Bronchial epithelial cell (primary cell): ENCODE measurements around the gene STX12. TPM values are rescaled to one million over a fixed set of nuclear protein-coding genes. Genes with fewer than 3 reads are reported as not detected.
"Not testable (repeated sequence)": the region's sequence is repeated elsewhere in the genome, so short reads cannot be mapped to it uniquely, and the experiment has no call there.

Experiments used
- DNase-seq: peaks from one replicate; pipeline ENCODE4 v3.0.0-alpha.2; 2010; ENCODE audit warnings: low read depth
- FAIRE-seq: peaks from 2 replicates; lab custom pipeline; 2011; peaks lifted over from hg19 to GRCh38; lab: Jason Lieb, UNC
- H3K27me3 ChIP-seq: 2 replicates; pipeline ENCODE4 v1.5.1; 2011; ENCODE audit warnings: low read length; ENCODE audit not compliant: control insufficient read depth, insufficient read depth
- H3K36me3 ChIP-seq: 2 replicates; pipeline ENCODE4 v1.5.1; 2011; ENCODE audit warnings: low read length; ENCODE audit not compliant: control insufficient read depth, insufficient read depth
- H3K4me3 ChIP-seq: 2 replicates; pipeline ENCODE4 v1.5.1; 2011; ENCODE audit warnings: mild to moderate bottlenecking, low read depth, low read length, control low read depth
- total RNA-seq: library from RNA; depleted of rRNA; stranded (reverse); fragments of >200 nt; gene quantifications from 2 replicates; pipeline ENCODE4 v1.2.1, GENCODE V29; 2014
- TF ChIP-seq, protein P1 (sequence below): IDR thresholded peaks from 2 replicates; pipeline ENCODE4 v1.5.1; 2011; ENCODE audit warnings: mild to moderate bottlenecking, moderate library complexity, low read length, control low read depth, inconsistent platforms; ENCODE audit not compliant: insufficient read depth, severe bottlenecking

The STX12 gene
- total RNA-seq, 1 donor from 2014 or later, result 29.7 TPM

DNA sequence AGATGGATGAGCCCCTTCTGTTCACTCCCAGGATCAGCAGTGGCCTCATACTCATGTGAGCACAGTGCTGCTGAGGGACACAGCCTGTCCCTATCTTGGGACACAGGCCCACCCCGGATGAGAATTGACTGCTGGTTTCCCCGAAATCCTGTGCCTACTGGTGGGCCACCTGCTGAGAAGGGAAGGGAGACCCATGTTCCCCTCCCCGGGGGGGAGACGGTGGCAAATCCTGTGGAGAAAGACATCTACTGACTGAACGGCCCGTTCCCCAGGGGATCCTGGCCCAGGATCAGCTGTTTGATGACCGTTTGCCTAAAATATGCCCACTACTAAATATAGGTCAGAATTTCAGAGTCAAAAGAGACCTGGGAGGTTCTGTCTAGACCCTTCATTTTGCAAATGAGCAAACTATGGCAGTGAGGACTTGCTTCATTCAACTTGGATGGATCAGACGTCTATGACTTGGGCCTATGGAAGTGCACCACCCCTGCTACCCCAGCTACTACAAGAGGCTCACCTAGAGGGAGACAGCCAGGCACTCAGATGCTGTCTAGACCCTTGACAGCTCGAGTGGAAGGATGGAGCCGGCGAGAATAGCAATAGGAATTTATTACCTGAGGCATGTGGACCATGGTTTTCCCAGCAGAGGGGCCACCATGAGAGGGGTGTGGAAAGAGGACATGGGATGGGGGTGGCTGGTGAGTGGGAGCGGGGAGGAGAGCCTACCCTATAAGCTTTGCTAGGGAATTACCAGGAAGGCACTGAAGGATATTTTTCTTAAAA, 83.7 kb downstream of the STX12 start:
- Histone ChIP-seq H3K4me3 (no peak overlapping the region), H3K36me3 (no peaks in the 10 kb centered on the region), H3K27me3 (no peaks in the 10 kb centered on the region)
- no peak for DNase-seq
- TF ChIP-seq, protein P1, sequence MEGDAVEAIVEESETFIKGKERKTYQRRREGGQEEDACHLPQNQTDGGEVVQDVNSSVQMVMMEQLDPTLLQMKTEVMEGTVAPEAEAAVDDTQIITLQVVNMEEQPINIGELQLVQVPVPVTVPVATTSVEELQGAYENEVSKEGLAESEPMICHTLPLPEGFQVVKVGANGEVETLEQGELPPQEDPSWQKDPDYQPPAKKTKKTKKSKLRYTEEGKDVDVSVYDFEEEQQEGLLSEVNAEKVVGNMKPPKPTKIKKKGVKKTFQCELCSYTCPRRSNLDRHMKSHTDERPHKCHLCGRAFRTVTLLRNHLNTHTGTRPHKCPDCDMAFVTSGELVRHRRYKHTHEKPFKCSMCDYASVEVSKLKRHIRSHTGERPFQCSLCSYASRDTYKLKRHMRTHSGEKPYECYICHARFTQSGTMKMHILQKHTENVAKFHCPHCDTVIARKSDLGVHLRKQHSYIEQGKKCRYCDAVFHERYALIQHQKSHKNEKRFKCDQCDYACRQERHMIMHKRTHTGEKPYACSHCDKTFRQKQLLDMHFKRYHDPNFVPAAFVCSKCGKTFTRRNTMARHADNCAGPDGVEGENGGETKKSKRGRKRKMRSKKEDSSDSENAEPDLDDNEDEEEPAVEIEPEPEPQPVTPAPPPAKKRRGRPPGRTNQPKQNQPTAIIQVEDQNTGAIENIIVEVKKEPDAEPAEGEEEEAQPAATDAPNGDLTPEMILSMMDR, result no peak
- no peak for FAIRE-seq

DNA sequence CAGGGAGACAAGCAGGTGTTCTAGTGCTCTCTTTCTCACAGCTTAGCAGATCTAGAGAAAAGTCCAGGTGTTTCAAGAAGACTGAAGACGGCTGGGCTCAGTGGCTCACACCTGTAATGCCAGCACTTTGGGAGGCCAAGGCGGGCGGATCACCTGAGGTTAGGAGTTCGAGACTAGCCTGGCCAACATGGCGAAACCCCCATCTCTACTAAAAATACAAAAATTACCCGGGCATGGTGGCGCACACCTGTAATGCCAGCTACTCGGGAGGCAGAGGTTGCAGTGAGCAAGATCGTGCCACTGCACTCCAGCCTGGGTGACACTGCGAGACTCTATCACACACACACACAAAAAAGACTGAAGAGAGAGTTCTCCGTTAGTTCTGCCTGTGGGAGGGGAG, 84.5 kb downstream of the STX12 start:
- not testable (repeated sequence) for FAIRE-seq, H3K27me3 ChIP-seq, H3K4me3 ChIP-seq, DNase-seq, H3K36me3 ChIP-seq

DNA sequence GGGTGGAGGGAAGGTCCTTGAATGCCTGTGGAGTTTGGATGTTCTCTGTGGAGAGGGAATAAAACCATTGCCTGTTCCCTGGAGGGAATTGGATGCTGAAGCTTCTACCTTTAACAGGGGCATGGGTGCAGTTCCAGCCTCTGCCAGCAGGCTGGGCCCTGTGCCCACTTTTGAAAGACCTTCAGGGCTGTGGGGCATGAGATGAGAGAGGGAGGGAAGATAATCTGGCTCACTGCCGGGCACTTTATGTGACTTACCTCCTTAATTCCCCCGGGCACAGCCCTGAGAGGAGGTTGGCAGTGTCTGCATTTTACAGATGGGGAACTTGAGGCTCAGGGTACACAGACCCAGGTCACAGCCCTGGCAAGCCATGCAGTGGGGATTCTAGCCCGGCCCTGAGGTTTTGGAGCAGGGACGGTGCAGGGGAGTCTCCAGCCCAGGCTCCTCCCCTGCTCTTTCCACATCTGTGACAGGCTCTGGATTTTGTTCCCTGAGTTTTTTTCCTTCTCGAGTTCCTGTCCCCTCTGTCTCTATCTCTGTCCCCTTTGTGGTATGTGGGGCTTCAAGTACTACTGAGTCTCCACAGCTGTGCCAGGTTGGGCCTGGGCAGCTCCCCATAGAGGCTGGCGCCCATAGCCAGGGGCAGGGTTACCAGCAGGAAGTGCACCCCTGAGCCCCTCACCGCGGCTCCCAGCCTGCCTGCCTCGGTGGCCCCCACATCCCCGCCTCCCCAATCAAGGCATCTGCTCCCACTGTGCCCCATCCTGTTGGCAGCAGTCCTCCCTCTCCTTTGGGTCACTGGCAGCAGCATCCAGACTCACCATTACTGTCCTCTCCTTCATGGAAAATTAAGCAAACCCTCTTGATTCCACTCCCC, 85.3 kb downstream of the STX12 start:
- no peaks in the 10 kb centered on the region for H3K36me3 ChIP-seq
- H3K4me3 ChIP-seq, result no peak overlapping the region
- DNase-seq (peak; percentile 72), FAIRE-seq (no peak)
- TF ChIP-seq, protein P1, result peak; percentile 96
- no peaks in the 10 kb centered on the region for H3K27me3 ChIP-seq

DNA sequence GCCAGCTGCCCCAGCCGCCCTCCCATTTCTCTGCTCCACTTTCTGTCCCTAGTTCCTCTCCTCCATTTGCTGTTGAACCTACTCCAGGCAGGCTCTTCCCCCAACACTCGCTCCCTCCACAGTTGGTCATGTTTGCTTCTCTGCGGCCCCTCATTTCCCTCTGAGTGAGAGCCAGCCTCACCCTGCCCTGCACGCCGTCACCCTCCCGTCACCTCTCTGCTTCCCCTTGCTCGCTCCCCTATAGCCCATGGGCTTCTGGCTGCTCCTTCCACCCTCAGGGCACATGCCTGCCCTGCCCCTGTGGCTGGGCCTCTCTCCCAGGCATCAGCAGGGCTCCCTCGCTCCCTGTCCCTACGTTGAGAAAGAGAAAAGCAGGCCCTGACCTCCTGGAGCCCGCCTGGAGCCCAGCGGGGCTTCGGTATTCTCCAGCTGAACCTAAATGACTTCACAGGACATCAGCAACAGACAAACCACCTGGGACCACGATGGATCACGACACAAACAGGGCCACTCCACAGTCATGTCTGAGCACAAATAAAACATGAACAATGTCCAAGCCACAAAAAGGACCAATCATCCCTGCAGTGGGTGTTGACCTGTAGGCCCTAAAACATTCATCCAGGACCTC, 86.0 kb downstream of the STX12 start:
- FAIRE-seq (no peak), DNase-seq (no peak)
- no peak overlapping the region for H3K4me3 ChIP-seq
- H3K27me3 ChIP-seq, result no peaks in the 10 kb centered on the region
- no peaks in the 10 kb centered on the region for H3K36me3 ChIP-seq
- TF ChIP-seq, protein P1, result no peak

DNA sequence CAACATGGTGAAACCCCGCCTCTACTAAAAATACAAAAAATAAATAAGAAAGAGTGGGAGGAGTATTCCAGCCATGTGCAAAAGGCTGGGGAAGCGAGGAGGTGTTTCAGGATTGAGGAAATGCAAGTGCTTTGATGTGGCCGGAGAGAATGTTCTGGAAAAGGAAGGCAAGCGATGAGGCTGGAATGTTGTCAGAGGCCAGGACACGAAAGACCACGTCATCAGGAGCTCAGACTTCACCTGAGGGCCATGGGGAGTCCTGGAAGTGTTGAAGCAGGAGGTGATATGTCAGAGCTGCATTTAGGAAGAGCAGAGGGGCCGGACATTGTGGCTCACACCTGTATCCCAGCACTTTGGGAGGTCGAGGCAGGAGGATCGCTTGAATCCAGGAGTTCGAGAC, 88.4 kb downstream of the STX12 start:
- TF ChIP-seq, protein P1, result no peak
- H3K27me3 ChIP-seq, result no peaks in the 10 kb centered on the region
- no peak for DNase-seq
- H3K4me3 ChIP-seq, result no peak overlapping the region
- no peak for FAIRE-seq
- H3K36me3 ChIP-seq, result no peaks in the 10 kb centered on the region

DNA sequence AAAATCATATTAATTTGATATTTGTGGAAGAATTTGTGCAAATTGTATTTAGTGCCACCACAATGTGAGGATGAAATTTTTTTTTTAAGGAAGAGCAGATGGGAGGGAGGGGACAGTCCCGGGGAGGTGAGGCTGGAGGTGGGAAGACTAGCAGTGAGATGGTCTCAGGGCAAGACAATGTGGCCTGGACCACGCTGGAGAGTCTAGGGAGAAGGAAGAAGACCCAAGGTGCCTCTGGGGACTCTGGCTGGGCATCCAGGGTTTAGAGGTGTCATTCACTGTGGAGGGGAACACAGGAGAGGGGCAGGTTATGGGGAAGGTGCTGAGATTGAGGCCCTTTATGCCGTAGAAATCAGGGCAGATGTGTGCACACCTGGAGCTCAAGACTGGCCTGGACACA, 89.0 kb downstream of the STX12 start:
- FAIRE-seq (no peak), DNase-seq (no peak)
- Histone ChIP-seq H3K36me3 (no peaks in the 10 kb centered on the region), H3K27me3 (no peaks in the 10 kb centered on the region), H3K4me3 (no peak overlapping the region)
- TF ChIP-seq, protein P1, result no peak
